ENCODE data around the gene DNAJC4.

- TF ChIP-seq CTCF (optimal IDR thresholded peaks at IDR 0.05 in 1 of 3, IDR thresholded peaks at IDR 0.05 in 1 of 3, conservative IDR thresholded peaks at IDR 0.05 in 1 of 3; ENCODE audit: extremely low read depth in 1 of 3, insufficient read depth in 2 of 3, low read length in 3 of 3), result no peak
- TF ChIP-seq EZH2 (IDR thresholded peaks at IDR 0.05; ENCODE audit: low read length), result no peak
These were observed 28.7 kb downstream of the DNAJC4 start for GRCh38 chr11:64258946-64259532.
